ENCODE measurements around the gene USB1.
"Not testable (repeated sequence)": the region's sequence is repeated elsewhere in the genome, so short reads cannot be mapped to it uniquely, and the experiment has no call there.

The USB1 gene

GRCh38 chr16:57977418-57978069, 23.7 kb upstream of the USB1 start:
- DNase-seq (ENCODE audit: low read depth) = no peak
- TF ChIP-seq CTCF (conservative IDR thresholded peaks at IDR 0.05; ENCODE audit: low read depth, low read length) = no peak
- no peak overlapping the region for H3K4me3 ChIP-seq (ENCODE audit: low read depth, low read length)

DNA sequence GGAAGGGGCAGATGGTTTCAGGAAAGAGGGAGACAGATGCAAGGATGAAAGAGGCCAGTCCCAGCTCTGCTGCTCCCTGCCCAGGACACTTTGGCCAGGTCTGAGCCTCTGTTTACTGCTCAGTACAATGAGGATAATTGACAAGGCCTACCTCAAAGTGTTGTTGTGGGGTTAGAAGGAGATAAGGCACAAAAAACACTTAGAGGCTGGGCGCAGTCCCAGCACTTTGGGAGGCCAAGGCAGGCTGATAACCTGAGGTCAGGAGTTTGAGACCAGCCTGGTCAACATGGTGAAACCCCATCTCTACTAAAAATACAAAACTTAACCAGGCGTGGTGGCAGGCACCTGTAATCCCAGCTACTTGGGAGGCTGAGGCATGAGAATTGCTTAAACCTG, 23.1 kb upstream of the USB1 start:
- DNase-seq (ENCODE audit: low read depth); H3K4me3 ChIP-seq (ENCODE audit: low read depth, low read length): not testable (repeated sequence)

GRCh38 chr16:57979006-57979585, 22.1 kb upstream of the USB1 start:
- H3K4me3 ChIP-seq (ENCODE audit: low read depth, low read length) = no peak overlapping the region
- TF ChIP-seq CTCF (conservative IDR thresholded peaks at IDR 0.05; ENCODE audit: low read depth, low read length) = no peak
- DNase-seq (ENCODE audit: low read depth) = no peak

DNA sequence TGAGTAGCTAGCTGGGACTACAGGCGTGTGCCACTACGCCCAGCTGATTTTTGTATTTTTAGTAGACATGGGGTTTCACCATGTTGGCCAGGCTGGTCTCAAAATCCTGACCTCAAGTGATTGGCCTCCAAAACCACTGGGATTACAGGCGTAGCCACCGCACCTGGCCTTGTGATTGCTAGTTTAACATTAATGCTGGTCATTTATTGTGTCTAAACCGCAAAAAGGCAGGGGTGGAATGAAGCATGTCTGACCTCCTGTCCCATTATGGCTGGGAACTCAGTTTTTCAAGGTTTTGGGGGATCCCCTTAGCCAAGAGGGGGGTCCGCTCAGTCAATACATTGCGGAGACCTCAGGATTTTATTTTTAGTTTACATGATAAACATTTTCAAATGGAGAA, 19.6 kb upstream of the USB1 start:
- no peak for DNase-seq (ENCODE audit: low read depth)
- no peak overlapping the region for H3K4me3 ChIP-seq (ENCODE audit: low read depth, low read length)
- no peak for TF ChIP-seq CTCF (conservative IDR thresholded peaks at IDR 0.05; ENCODE audit: low read depth, low read length)

GRCh38 chr16:57982385-57982784, 18.8 kb upstream of the USB1 start:
- no peak for DNase-seq (ENCODE audit: low read depth)
- TF ChIP-seq CTCF (conservative IDR thresholded peaks at IDR 0.05; ENCODE audit: low read depth, low read length) = no peak
- H3K4me3 ChIP-seq (ENCODE audit: low read depth, low read length) = no peak overlapping the region

GRCh38 chr16:57984443-57985203, 16.6 kb upstream of the USB1 start:
- TF ChIP-seq CTCF (conservative IDR thresholded peaks at IDR 0.05; ENCODE audit: low read depth, low read length) = no peak
- H3K4me3 ChIP-seq (ENCODE audit: low read depth, low read length) = peak overlapping the region; percentile 49
- peak; percentile 72 for DNase-seq (ENCODE audit: low read depth)

GRCh38 chr16:57985204-57986181, 15.7 kb upstream of the USB1 start:
- no peak for TF ChIP-seq CTCF (conservative IDR thresholded peaks at IDR 0.05; ENCODE audit: low read depth, low read length)
- no peak for DNase-seq (ENCODE audit: low read depth)
- peak overlapping the region; percentile 49 for H3K4me3 ChIP-seq (ENCODE audit: low read depth, low read length)

Data from choroid plexus epithelial cell (primary cell).